ENCODE measurements around the gene FAM20C.

- no peak for TF ChIP-seq EZH2 (IDR thresholded peaks at IDR 0.05; ENCODE audit: insufficient read depth, low read length)
- TF ChIP-seq, protein P1, sequence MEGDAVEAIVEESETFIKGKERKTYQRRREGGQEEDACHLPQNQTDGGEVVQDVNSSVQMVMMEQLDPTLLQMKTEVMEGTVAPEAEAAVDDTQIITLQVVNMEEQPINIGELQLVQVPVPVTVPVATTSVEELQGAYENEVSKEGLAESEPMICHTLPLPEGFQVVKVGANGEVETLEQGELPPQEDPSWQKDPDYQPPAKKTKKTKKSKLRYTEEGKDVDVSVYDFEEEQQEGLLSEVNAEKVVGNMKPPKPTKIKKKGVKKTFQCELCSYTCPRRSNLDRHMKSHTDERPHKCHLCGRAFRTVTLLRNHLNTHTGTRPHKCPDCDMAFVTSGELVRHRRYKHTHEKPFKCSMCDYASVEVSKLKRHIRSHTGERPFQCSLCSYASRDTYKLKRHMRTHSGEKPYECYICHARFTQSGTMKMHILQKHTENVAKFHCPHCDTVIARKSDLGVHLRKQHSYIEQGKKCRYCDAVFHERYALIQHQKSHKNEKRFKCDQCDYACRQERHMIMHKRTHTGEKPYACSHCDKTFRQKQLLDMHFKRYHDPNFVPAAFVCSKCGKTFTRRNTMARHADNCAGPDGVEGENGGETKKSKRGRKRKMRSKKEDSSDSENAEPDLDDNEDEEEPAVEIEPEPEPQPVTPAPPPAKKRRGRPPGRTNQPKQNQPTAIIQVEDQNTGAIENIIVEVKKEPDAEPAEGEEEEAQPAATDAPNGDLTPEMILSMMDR (IDR thresholded peaks at IDR 0.05; ENCODE audit: insufficient read depth, low read depth, low read length) = no peak
Observed at GRCh38 chr7:302054-302992, 110.0 kb downstream of the FAM20C start.

Data from astrocyte (in vitro differentiated cells and primary cell).